RWPE1 (cell line): ENCODE measurements around the gene GRIFIN.
A peak's percentile ranks its signal among the peaks of the same experiment; 100 is the strongest.

Source experiments
- CTCF ChIA-PET: fragments of 350-600 bp; sonication (Branson Sonifier 250); formaldehyde crosslinking; extraction: SDS; loops from one replicate; lab custom pipeline; 2021; lab: Yijun Ruan, JAX
- POLR2A ChIA-PET: fragments of 400-600 bp; formaldehyde crosslinking; extraction: SDS; loops from one replicate; lab custom pipeline; 2020; ENCODE audit warnings: antibody characterized with exemption; ENCODE audit not compliant: low non-redundant PET; lab: Yijun Ruan, JAX
- DNase-seq: peaks from one replicate; pipeline ENCODE4 v3.0.0; 2012; ENCODE audit warnings: low spot score
- H3K27ac ChIP-seq: fragments of 450-650 bp; 2 replicates; pipeline ENCODE4 v1.5.1; 2017
- CTCF ChIP-seq: fragments of 450-650 bp; conservative IDR thresholded peaks from 2 replicates; pipeline ENCODE4 v1.5.1; 2017; ENCODE audit warnings: low read depth, mild to moderate bottlenecking

GRIFIN gene

GRCh38 chr7:2438775-2439174 is 37.4 kb downstream of the GRIFIN start:
- CTCF ChIA-PET: no interaction called here
- peak overlapping the region; percentile 15; the same call in 1 of the 2 replicates for H3K27ac ChIP-seq
- POLR2A ChIA-PET: no interaction called here
- TF ChIP-seq CTCF: no peak
- no peak for DNase-seq

- H3K27ac ChIP-seq: peak overlapping the region; percentile 15
- no peak for TF ChIP-seq CTCF
- DNase-seq: no peak
- ChIA-PET CTCF (no interaction called here), POLR2A (no interaction called here)
Observed at GRCh38 chr7:2438186-2438585, 38.0 kb downstream of the GRIFIN start.

- no peak for DNase-seq
- no peak for TF ChIP-seq CTCF
- ChIA-PET POLR2A (no interaction called here), CTCF (no interaction called here)
- H3K27ac ChIP-seq: peak overlapping the region; percentile 15
Observed at GRCh38 chr7:2437537-2438148, 38.6 kb downstream of the GRIFIN start.

- ChIA-PET CTCF (interaction anchor here (0.5 kb wide), 1 partner anchor 814 kb away, joined by 4 read pairs; no protein-coding TSS in a partner anchor), POLR2A (no interaction called here)
- TF ChIP-seq CTCF: no peak
- peak overlapping the region; percentile 13; the same call in 1 of the 2 replicates for H3K27ac ChIP-seq
- no peak for DNase-seq
Observed at GRCh38 chr7:2437136-2437535, 39.1 kb downstream of the GRIFIN start.

- no peak for DNase-seq
- peak overlapping the region; percentile 13; the same call in 1 of the 2 replicates for H3K27ac ChIP-seq
- TF ChIP-seq CTCF: no peak
- ChIA-PET CTCF (interaction anchor here (0.5 kb wide), 1 partner anchor 813 kb away, joined by 4 read pairs; no protein-coding TSS in a partner anchor), POLR2A (no interaction called here)
Observed at GRCh38 chr7:2436341-2437104, 39.7 kb downstream of the GRIFIN start.

- TF ChIP-seq CTCF: no peak
- POLR2A ChIA-PET: no interaction called here
- no peak for DNase-seq
- H3K27ac ChIP-seq: no peak overlapping the region
- CTCF ChIA-PET: no interaction called here
Observed at GRCh38 chr7:2435146-2435545, 41.1 kb downstream of the GRIFIN start.
